T-helper 1 cell treated with Interleukin-12 subunit alpha and Interleukin-12 subunit beta and Interleukin-4 antibody, amounts not matched to agents 30 μg/mL and 1 μg/mL, for 36 hours (primary cell): ENCODE data around the gene SLC25A29.
A peak's percentile ranks its signal among the peaks of the same experiment; 100 is the strongest.
"Not testable (repeated sequence)": the region's sequence is repeated elsewhere in the genome, so short reads cannot be mapped to it uniquely, and the experiment has no call there.

Source experiments
- H3K27ac Mint-ChIP-seq: one replicate; pipeline ENCODE4 v1.8.0; 2021; ENCODE audit warnings: mild to moderate bottlenecking, mixed read lengths
- H3K27me3 Mint-ChIP-seq: one replicate; pipeline ENCODE4 v1.8.0; 2021; ENCODE audit warnings: low read depth, mixed read lengths
- H3K36me3 Mint-ChIP-seq: one replicate; pipeline ENCODE4 v1.8.0; 2021; ENCODE audit warnings: low read depth, mixed read lengths
- H3K4me1 Mint-ChIP-seq: one replicate; pipeline ENCODE4 v1.8.0; 2021; ENCODE audit warnings: low read depth, mixed read lengths
- H3K4me3 Mint-ChIP-seq: one replicate; pipeline ENCODE4 v1.8.0; 2021; ENCODE audit warnings: mild to moderate bottlenecking, moderate library complexity, mixed read lengths
- H3K9me3 Mint-ChIP-seq: one replicate; pipeline ENCODE4 v1.8.0; 2021; ENCODE audit warnings: mixed read lengths

Gene SLC25A29

DNA sequence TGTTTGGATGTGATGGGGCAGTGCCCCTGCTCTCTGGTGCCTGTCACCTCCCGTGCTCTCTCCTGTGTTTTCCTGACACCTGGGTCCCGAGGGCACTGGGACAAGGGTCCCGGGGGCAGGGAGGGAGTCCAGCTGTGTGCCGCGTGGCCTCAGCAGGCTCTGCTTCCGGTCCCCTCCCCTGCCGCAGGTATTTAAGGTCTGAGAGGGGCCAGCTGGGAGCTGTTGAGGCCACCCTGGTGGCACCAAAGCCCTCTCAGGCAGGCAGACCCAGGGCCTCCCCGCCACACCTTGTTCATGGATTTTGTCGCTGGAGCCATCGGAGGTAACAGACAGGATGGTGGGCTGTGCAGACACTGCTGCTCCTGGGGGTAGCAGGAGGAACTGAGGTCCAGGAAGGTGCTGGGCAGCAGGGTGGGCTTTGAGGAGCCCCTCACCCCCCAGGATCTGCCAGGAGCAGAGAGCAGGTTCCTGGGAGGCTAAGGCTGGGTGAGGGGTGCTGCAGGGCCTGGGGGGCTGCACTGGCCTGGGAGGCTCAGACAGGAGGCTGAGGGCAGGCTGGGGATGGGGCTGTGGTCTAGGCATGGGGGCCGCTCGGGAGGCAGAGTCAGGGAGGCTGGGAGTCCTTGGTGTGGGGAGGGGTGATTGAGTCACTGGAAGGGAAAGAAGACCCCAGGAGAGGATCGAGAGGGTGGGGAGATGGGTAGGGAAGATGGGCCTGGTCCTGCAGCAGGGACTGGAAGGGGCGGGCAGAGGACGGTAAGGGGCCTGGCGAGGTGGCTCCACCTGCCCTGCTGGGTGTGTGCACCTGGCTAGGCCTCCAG, 17.1 kb upstream of the SLC25A29 start, which contains the start of gene SLC25A47:
SLC25A47 (plus strand) TSS at position 219 of the 821 bp plus-strand sequence; CDS start at position 295, 76 bp downstream.
- H3K9me3 Mint-ChIP-seq = no peaks in the 10 kb centered on the region
- H3K27ac Mint-ChIP-seq = no peak within 1 kb of the TSS
- no peaks in the 10 kb centered on the region for H3K36me3 Mint-ChIP-seq
- H3K27me3 Mint-ChIP-seq = peaks cover 10% of the 10 kb centered on the region
- no peak within 1 kb of the TSS for H3K4me3 Mint-ChIP-seq
- H3K4me1 Mint-ChIP-seq = peaks cover 5% of the 10 kb centered on the region

GRCh38 chr14:100322138-100322957, 16.1 kb upstream of the SLC25A29 start:
- H3K4me3 Mint-ChIP-seq = no peak overlapping the region
- no peak overlapping the region for H3K27ac Mint-ChIP-seq
- H3K9me3 Mint-ChIP-seq = no peaks in the 10 kb centered on the region
- peaks cover 10% of the 10 kb centered on the region for H3K27me3 Mint-ChIP-seq
- no peaks in the 10 kb centered on the region for H3K36me3 Mint-ChIP-seq
- H3K4me1 Mint-ChIP-seq = peaks cover 7% of the 10 kb centered on the region

DNA sequence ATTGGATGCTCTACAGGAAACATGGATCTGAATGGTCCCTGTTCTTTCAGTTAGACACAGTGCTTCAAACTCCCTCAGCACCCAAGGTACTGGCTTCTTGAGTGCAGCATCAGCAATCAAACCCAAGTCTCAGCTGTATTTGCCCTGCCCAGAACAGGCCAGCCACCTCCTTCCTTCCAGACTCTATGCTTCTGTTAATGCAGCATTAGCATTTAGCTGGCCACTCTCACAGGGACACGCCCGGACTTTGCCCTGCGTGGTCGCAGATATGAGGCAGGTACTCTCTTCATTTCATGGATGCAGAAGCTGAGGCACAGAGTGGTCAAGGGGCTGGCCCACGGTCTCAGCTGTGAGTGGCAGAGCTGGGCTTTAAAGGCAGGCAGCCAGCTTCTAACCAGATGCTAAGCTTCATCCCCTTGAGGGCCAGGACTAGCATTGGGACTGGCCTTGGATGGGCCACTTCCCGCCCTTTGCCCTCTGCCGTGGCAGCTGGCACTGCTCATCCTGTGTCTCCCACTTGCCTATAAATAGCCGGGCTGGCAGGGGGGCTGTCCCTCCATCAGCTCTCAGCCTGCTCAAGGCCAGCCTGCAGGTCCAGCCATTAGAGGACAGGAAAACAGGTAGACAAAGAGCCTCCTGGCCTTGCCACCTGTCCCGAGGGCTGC, 15.4 kb upstream of the SLC25A29 start:
- H3K27ac Mint-ChIP-seq = no peak overlapping the region
- peaks cover 10% of the 10 kb centered on the region for H3K27me3 Mint-ChIP-seq
- no peaks in the 10 kb centered on the region for H3K9me3 Mint-ChIP-seq
- H3K36me3 Mint-ChIP-seq = no peaks in the 10 kb centered on the region
- peaks cover 7% of the 10 kb centered on the region for H3K4me1 Mint-ChIP-seq
- H3K4me3 Mint-ChIP-seq = no peak overlapping the region

- no peak overlapping the region for H3K4me3 Mint-ChIP-seq
- H3K36me3 Mint-ChIP-seq = no peaks in the 10 kb centered on the region
- H3K27me3 Mint-ChIP-seq = peaks cover 10% of the 10 kb centered on the region
- no peak overlapping the region for H3K27ac Mint-ChIP-seq
- peaks cover 7% of the 10 kb centered on the region for H3K4me1 Mint-ChIP-seq
- no peaks in the 10 kb centered on the region for H3K9me3 Mint-ChIP-seq
Observed at GRCh38 chr14:100320157-100320856, 14.1 kb upstream of the SLC25A29 start.

DNA sequence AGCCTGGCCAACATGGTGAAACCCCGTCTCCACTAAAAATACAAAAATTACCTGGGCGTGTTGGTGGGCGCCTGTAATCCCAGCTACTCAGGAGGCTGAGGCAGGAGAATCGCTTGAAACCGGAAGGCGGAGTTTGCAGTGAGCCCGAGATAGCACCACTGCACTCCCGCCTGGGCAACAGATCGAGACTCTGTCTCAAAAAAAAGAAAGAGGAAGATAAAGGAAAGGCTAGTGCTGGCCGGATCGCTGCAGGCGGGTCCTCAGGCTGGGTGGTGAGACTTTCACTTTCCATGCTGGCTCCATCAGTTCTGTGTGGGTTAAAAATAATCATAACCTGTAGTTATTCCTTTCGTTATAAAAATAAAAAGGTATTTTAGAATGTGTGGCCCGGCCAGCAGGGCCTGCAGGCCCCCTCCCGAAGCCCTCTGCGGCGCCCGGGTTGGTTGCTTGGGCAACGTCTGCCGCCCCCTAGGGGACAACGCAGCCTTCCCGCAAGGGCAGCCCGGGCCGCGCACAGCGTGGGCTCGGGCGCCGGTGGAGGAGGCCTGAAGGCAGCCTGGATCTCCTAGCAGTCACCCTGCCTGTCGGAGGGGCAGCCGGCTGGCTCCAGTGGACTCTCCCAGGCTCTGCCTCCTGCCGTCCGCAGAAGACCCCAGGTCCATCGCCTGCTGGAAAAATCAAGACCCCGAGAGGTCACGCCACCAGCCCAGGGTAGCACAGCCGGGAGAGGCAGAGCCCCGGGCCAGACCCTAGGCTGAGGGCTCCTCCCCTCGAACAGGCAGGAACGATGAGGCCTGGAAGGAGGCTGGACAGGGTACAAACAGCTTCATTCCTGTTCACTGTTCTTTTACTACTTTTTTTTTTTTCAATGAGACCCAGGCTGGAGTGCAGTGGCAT, 11.9 kb upstream of the SLC25A29 start:
- H3K27me3 Mint-ChIP-seq = peaks cover 10% of the 10 kb centered on the region
- H3K27ac Mint-ChIP-seq = peak overlapping the region; percentile 9
- H3K4me1 Mint-ChIP-seq = peaks cover 7% of the 10 kb centered on the region
- H3K4me3 Mint-ChIP-seq = peak overlapping the region; percentile 63
- H3K9me3 Mint-ChIP-seq = no peaks in the 10 kb centered on the region
- no peaks in the 10 kb centered on the region for H3K36me3 Mint-ChIP-seq

DNA sequence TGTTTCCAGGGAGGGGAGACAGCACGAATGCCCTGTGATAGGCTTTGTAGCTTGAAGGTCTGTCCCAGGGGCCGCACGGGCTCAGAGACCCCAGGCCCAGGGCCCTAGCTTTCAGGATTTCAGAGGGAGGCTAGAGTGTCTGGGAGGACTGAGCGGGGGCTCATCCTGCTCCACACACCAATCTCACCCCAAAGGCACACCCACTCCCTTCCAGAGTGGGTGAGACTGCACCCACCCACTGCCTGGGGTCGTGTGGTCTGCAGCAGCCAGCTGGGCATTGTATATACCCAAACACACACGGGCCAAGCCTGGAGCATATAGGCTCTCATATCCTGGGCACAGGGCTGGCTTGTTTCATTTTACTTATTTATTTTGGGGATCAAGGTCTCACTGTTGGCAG, 11.1 kb upstream of the SLC25A29 start:
- Mint-ChIP-seq H3K9me3 (no peaks in the 10 kb centered on the region), H3K27me3 (peaks cover 10% of the 10 kb centered on the region), H3K36me3 (no peaks in the 10 kb centered on the region), H3K27ac (no peak overlapping the region), H3K4me3 (peak overlapping the region; percentile 63), H3K4me1 (peaks cover 7% of the 10 kb centered on the region)

DNA sequence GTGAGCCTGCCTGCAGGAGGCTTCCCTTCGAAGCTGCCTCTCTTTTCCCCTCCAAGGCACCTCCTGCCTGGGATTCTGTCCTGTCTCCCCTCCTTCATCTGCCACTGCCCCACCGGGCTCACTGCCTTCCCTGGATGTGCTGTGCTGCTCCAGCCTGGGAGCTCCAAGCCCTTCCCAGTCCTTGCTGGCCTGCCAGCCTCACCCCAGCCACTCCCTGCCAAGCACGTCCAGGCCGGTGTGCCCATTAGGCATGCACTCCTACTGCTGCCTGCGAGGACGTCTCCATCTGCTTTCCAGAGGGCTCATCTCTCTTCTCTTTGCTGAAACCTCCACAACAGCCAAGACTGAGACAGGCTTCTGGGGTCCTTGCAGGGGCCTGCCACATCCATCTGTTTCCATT, 8.5 kb upstream of the SLC25A29 start:
- H3K27ac Mint-ChIP-seq = no peak overlapping the region
- peaks cover 3% of the 10 kb centered on the region for H3K4me1 Mint-ChIP-seq
- H3K4me3 Mint-ChIP-seq = no peak overlapping the region
- H3K9me3 Mint-ChIP-seq = no peaks in the 10 kb centered on the region
- H3K27me3 Mint-ChIP-seq = peaks cover 11% of the 10 kb centered on the region
- no peaks in the 10 kb centered on the region for H3K36me3 Mint-ChIP-seq

DNA sequence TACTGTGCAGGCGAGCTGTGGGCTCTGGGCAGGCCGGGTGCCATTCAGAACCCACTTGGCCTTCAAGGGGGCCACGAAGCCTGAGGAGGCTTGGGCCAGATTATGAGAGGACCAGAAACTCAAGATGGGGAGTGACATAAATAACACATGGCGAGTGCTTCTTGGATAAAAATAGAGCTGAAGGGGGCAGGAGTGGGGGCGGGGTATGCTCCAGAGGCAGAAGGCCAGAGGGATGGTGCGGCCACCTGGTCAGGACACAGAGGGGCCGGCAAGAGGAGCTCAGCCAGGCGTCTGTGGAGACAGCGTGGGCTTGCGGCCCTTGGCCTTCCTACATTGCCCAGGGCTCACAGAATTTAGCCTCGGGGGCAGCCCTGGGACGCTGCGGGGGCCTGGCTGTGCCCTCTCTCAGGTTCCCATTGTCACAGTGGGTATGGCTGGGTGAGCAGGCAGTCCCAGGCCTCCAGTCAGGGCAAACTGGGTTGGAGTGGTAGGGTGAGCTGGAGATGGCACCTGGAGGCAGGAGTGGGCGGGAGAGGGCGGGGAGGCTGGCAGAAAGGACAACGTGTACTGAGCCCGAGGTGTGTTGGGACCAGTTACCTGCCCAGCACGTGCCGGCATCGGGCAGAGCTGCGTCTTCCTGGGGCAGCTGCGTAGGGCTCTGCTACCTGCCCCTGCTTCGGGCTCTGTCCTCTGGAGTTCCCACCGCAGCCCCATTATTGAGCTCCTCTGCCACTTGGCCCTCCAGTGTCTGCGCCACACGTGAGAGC, 7.4 kb upstream of the SLC25A29 start:
- H3K4me3 Mint-ChIP-seq = no peak overlapping the region
- H3K9me3 Mint-ChIP-seq = no peaks in the 10 kb centered on the region
- H3K4me1 Mint-ChIP-seq = peaks cover 4% of the 10 kb centered on the region
- peaks cover 12% of the 10 kb centered on the region for H3K27me3 Mint-ChIP-seq
- H3K36me3 Mint-ChIP-seq = no peaks in the 10 kb centered on the region
- H3K27ac Mint-ChIP-seq = no peak overlapping the region

- peaks cover 20% of the 10 kb centered on the region for H3K27me3 Mint-ChIP-seq
- no peak overlapping the region for H3K4me3 Mint-ChIP-seq
- H3K36me3 Mint-ChIP-seq = no peaks in the 10 kb centered on the region
- H3K27ac Mint-ChIP-seq = no peak overlapping the region
- H3K4me1 Mint-ChIP-seq = peaks cover 5% of the 10 kb centered on the region
- no peaks in the 10 kb centered on the region for H3K9me3 Mint-ChIP-seq
Observed at GRCh38 chr14:100312877-100313400, 6.7 kb upstream of the SLC25A29 start.

- H3K36me3 Mint-ChIP-seq, H3K4me1 Mint-ChIP-seq, H3K4me3 Mint-ChIP-seq, H3K27ac Mint-ChIP-seq, H3K9me3 Mint-ChIP-seq: not testable (repeated sequence)
- peaks cover 26% of the 10 kb centered on the region for H3K27me3 Mint-ChIP-seq
Observed at GRCh38 chr14:100312110-100312876, 6.0 kb upstream of the SLC25A29 start.

DNA sequence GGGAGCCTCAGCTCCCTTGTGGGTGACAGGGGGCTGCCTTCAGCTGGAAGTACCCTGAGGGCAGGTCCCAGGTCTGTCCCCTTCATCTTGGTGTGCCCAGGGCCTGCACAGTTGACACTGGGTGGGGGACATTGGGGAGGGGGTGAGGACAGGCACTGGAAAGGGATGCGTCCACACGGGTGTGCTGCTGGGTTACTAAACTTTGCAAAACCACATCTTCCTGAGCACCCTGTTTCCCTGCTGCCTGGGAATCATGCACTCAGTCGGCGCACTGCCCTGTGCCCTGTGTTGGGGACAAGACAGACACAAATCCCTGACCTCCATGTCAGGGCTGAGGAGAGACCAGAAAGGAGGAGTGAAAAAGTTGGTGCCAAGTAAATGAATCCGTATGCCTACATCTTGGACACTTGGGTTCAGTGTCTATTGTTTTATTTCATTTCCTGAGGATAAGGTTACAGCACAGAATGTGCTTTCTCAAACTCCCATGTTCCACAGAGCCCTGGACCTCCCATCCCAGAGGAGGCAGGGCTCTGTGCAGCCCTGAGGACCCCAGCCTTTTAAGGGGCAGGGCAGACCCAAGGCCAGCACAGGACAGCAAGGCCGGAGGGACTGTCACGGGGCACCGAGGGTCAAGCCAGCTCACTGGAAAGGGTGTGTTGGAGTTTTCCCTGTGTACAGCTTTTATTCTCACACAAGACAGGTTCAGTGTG, 2.9 kb upstream of the SLC25A29 start:
- Mint-ChIP-seq H3K4me3 (no peak overlapping the region), H3K27ac (no peak overlapping the region), H3K27me3 (peaks cover 40% of the 10 kb centered on the region), H3K4me1 (peaks cover 13% of the 10 kb centered on the region), H3K9me3 (no peaks in the 10 kb centered on the region), H3K36me3 (no peaks in the 10 kb centered on the region)

DNA sequence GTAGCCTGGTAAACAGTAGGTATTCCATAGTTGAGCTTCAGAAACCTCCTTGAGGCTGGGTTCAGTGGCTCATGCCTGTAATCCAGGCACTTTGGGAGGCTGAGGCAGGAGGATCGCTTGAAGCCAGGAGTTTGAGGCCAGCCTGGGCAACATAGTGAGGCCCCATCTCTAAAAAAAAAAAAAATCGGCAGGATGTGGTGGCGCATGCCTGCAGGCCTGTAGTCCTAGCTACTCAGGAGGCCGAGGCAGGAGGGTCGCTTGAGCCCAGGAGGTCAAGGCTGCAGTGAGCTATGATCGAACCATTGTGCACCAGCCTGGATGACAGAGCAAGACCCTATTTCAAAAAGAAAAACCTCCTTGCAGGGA, 2.2 kb upstream of the SLC25A29 start:
- H3K4me1 Mint-ChIP-seq = peaks cover 13% of the 10 kb centered on the region
- H3K27ac Mint-ChIP-seq, H3K9me3 Mint-ChIP-seq, H3K4me3 Mint-ChIP-seq, H3K36me3 Mint-ChIP-seq: not testable (repeated sequence)
- H3K27me3 Mint-ChIP-seq = peaks cover 40% of the 10 kb centered on the region
